ENCODE measurements around the gene PTCHD1. TPM values are rescaled to one million over a fixed set of nuclear protein-coding genes. Genes with fewer than 3 reads are reported as not detected.

PTCHD1 gene
- total RNA-seq, 1 experiment from 2014 or later, result 4.2 TPM

DNA sequence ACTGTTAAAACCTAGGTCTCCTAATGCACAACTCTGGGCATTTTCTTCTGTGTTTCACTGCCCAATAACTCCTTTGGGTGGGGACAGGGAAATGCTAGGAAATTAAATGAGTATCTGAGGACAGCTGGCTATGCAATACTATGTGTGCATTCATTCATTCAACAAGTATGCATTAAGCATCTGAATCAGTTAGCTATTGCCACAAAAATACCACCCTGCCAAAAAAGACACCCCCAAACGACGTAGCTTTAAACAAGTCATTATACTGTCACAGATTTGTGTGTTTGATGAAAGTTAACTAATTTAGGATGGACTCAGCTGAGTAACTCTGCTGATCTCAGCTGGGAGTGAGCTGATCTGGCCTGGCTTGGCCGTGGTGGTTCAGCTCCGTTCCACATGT lies 29.8 kb upstream of the PTCHD1 start (continued):
- TF ChIP-seq, protein P1, sequence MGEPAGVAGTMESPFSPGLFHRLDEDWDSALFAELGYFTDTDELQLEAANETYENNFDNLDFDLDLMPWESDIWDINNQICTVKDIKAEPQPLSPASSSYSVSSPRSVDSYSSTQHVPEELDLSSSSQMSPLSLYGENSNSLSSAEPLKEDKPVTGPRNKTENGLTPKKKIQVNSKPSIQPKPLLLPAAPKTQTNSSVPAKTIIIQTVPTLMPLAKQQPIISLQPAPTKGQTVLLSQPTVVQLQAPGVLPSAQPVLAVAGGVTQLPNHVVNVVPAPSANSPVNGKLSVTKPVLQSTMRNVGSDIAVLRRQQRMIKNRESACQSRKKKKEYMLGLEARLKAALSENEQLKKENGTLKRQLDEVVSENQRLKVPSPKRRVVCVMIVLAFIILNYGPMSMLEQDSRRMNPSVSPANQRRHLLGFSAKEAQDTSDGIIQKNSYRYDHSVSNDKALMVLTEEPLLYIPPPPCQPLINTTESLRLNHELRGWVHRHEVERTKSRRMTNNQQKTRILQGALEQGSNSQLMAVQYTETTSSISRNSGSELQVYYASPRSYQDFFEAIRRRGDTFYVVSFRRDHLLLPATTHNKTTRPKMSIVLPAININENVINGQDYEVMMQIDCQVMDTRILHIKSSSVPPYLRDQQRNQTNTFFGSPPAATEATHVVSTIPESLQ (CRISPR knock-in tag; IDR thresholded peaks at IDR 0.05), result no peak
- TF ChIP-seq ZNF512 (CRISPR knock-in tag; IDR thresholded peaks at IDR 0.05; ENCODE audit: borderline replicate concordance) (no peak), E2F5 (CRISPR knock-in tag; IDR thresholded peaks at IDR 0.05) (no peak), SMAD4 (CRISPR knock-in tag; IDR thresholded peaks at IDR 0.05) (no peak), ZBTB21 (CRISPR knock-in tag; IDR thresholded peaks at IDR 0.05; ENCODE audit: borderline replicate concordance) (no peak), FOXJ3 (CRISPR knock-in tag; IDR thresholded peaks at IDR 0.05; ENCODE audit: borderline replicate concordance) (no peak), ATF2 (CRISPR knock-in tag; IDR thresholded peaks at IDR 0.05; ENCODE audit: borderline replicate concordance, low read depth) (no peak), ATF3 (CRISPR knock-in tag; conservative IDR thresholded peaks at IDR 0.05) (no peak), ZNF138 (CRISPR knock-in tag; conservative IDR thresholded peaks at IDR 0.05) (no peak), IRF2 (CRISPR knock-in tag; IDR thresholded peaks at IDR 0.05; ENCODE audit: borderline replicate concordance, low read depth) (no peak)

- DNase-seq (ENCODE audit: low spot score) (no peak), ATAC-seq (no peak)
- TF ChIP-seq ZBTB21 (CRISPR knock-in tag; IDR thresholded peaks at IDR 0.05; ENCODE audit: borderline replicate concordance) (no peak), HMGA2 (CRISPR knock-in tag; IDR thresholded peaks at IDR 0.05) (no peak), CDX4 (CRISPR knock-in tag; IDR thresholded peaks at IDR 0.05; ENCODE audit: borderline replicate concordance) (no peak), NR1H2 (CRISPR knock-in tag; IDR thresholded peaks at IDR 0.05) (no peak), GABPB1 (CRISPR knock-in tag; IDR thresholded peaks at IDR 0.05) (no peak), NFATC4 (CRISPR knock-in tag; IDR thresholded peaks at IDR 0.05) (no peak), PREB (CRISPR knock-in tag; IDR thresholded peaks at IDR 0.05; ENCODE audit: borderline replicate concordance) (no peak), ZNF416 (CRISPR knock-in tag; IDR thresholded peaks at IDR 0.05) (no peak), RORB (CRISPR knock-in tag; IDR thresholded peaks at IDR 0.05) (no peak), ZNF671 (CRISPR knock-in tag; IDR thresholded peaks at IDR 0.05) (no peak), ELF4 (CRISPR knock-in tag; IDR thresholded peaks at IDR 0.05; ENCODE audit: low read depth) (no peak), MAX (CRISPR knock-in tag; IDR thresholded peaks at IDR 0.05) (no peak), E2F1 (CRISPR knock-in tag; IDR thresholded peaks at IDR 0.05) (no peak), NR3C1 (CRISPR knock-in tag; conservative IDR thresholded peaks at IDR 0.05; ENCODE audit: low read depth) (no peak), KAT7 (CRISPR knock-in tag; IDR thresholded peaks at IDR 0.05; ENCODE audit: borderline replicate concordance) (no peak), ZNF138 (CRISPR knock-in tag; conservative IDR thresholded peaks at IDR 0.05) (no peak), FOXK1 (CRISPR knock-in tag; IDR thresholded peaks at IDR 0.05) (no peak)
- TF ChIP-seq, protein P2, sequence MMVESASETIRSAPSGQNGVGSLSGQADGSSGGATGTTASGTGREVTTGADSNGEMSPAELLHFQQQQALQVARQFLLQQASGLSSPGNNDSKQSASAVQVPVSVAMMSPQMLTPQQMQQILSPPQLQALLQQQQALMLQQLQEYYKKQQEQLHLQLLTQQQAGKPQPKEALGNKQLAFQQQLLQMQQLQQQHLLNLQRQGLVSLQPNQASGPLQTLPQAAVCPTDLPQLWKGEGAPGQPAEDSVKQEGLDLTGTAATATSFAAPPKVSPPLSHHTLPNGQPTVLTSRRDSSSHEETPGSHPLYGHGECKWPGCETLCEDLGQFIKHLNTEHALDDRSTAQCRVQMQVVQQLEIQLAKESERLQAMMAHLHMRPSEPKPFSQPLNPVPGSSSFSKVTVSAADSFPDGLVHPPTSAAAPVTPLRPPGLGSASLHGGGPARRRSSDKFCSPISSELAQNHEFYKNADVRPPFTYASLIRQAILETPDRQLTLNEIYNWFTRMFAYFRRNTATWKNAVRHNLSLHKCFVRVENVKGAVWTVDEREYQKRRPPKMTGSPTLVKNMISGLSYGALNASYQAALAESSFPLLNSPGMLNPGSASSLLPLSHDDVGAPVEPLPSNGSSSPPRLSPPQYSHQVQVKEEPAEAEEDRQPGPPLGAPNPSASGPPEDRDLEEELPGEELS (CRISPR knock-in tag; IDR thresholded peaks at IDR 0.05), result no peak
- Mint-ChIP-seq H3K9me3 (no peaks in the 10 kb centered on the region), H3K4me1 (no peaks in the 10 kb centered on the region), H3K27ac (no peak overlapping the region), H3K27me3 (ENCODE audit: low read depth) (no peaks in the 10 kb centered on the region), H3K36me3 (no peaks in the 10 kb centered on the region), H3K4me3 (no peak overlapping the region)
- POLR2A ChIA-PET, result no interaction called here
- CTCF ChIA-PET, result no interaction called here
Measured at GRCh38 chrX:23311731-23312130, 22.9 kb upstream of the PTCHD1 start.
